Osteocyte (in vitro differentiated cells): ENCODE results near the gene CTPS2. TPM values are rescaled to one million over a fixed set of nuclear protein-coding genes. Genes with fewer than 3 reads are reported as not detected.
"Not testable (repeated sequence)": the region's sequence is repeated elsewhere in the genome, so short reads cannot be mapped to it uniquely, and the experiment has no call there.

Experiments
- DNase-seq: peaks from one replicate; pipeline ENCODE4 v3.0.0; 2021; ENCODE audit warnings: mixed read lengths; ENCODE audit not compliant: unreplicated experiment; ENCODE audit errors: extremely low spot score
- H3K27ac Mint-ChIP-seq: one replicate; pipeline ENCODE4 v1.8.0; 2021; ENCODE audit warnings: mild to moderate bottlenecking, mixed read lengths; ENCODE audit not compliant: unreplicated experiment
- H3K27me3 Mint-ChIP-seq: one replicate; pipeline ENCODE4 v1.8.0; 2021; ENCODE audit warnings: mixed read lengths; ENCODE audit not compliant: unreplicated experiment
- H3K36me3 Mint-ChIP-seq: one replicate; pipeline ENCODE4 v1.8.0; 2021; ENCODE audit warnings: mixed read lengths; ENCODE audit not compliant: unreplicated experiment
- H3K4me1 Mint-ChIP-seq: one replicate; pipeline ENCODE4 v1.8.0; 2021; ENCODE audit warnings: mixed read lengths; ENCODE audit not compliant: unreplicated experiment
- H3K4me3 Mint-ChIP-seq: one replicate; pipeline ENCODE4 v1.8.0; 2021; ENCODE audit warnings: mild to moderate bottlenecking, moderate library complexity, mixed read lengths; ENCODE audit not compliant: unreplicated experiment
- H3K9me3 Mint-ChIP-seq: one replicate; pipeline ENCODE4 v1.8.0; 2021; ENCODE audit warnings: mixed read lengths; ENCODE audit not compliant: unreplicated experiment
- CTCF ChIP-seq: fragments of 200-600 bp; sonication (generic); IDR thresholded peaks from 2 replicates; pipeline ENCODE4 v1.5.0; 2021; ENCODE audit warnings: antibody characterized with exemption, mild to moderate bottlenecking, moderate library complexity
- total RNA-seq: library from RNA; stranded (reverse); gene quantifications from 2 replicates; pipeline ENCODE4 v1.2.1, GENCODE V29; 2021

CTPS2 gene
- total RNA-seq, 1 donor from 2014 or later, result 37.1 TPM

DNA sequence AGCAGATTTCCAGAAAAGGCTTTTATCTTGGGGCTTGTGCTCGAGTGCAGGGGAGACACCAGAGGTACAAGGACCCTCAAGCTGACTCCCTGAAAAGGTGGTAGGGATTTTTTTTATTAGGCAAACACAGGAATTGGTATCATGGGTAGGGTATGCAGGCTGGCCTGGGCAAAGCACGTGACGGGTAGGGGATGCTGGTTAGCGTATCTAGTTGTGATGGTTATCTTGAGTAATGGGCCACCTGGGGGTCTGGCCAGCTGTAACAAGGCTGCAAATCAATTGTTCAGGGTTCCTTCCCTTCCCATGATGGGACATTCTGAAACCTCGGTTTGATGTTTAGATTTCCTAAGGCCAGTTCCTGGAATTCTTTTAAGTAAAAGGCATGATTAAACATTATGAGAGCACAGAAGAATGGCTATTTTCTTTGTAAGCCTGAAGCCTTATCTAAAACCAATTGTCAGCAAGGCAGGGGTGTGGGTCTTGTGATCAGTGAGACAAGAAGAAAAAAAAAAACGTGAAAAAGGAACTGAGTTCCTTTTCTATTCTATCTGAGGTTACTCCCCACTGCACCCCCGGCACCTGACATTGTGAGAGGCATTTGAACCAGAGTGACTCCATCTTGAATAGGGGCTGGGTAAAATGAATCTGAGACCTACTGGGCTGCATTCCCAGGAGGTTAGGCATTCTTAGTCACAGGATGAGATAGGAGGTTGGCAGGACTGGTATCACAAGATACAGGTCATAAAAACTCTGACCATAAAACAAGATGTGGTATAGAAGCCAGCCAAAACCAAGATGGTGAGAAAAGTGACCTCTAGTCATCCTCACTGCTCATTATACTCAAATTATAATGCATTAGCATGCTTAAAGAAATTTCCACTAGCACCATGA is 126.7 kb downstream of the CTPS2 start:
- Mint-ChIP-seq H3K27me3 (no peaks in the 10 kb centered on the region), H3K9me3 (peaks cover 12% of the 10 kb centered on the region), H3K4me3 (no peak overlapping the region), H3K4me1 (peaks cover 14% of the 10 kb centered on the region), H3K27ac (no peak overlapping the region), H3K36me3 (peaks cover 39% of the 10 kb centered on the region)
- DNase-seq, result no peak
- no peak for TF ChIP-seq CTCF

- H3K27ac Mint-ChIP-seq, result peak overlapping the region; percentile 19
- H3K4me3 Mint-ChIP-seq, DNase-seq, H3K27me3 Mint-ChIP-seq: not testable (repeated sequence)
- peaks cover 14% of the 10 kb centered on the region for H3K36me3 Mint-ChIP-seq
- peaks cover 22% of the 10 kb centered on the region for H3K4me1 Mint-ChIP-seq
- peaks cover 11% of the 10 kb centered on the region for H3K9me3 Mint-ChIP-seq
Observed at GRCh38 chrX:16580004-16580797, 132.3 kb downstream of the CTPS2 start.

- H3K4me1 Mint-ChIP-seq, result peaks cover 23% of the 10 kb centered on the region
- TF ChIP-seq CTCF, result no peak
- H3K9me3 Mint-ChIP-seq, result peaks cover 11% of the 10 kb centered on the region
- H3K27ac Mint-ChIP-seq, result no peak overlapping the region
- no peak overlapping the region for H3K4me3 Mint-ChIP-seq
- no peaks in the 10 kb centered on the region for H3K27me3 Mint-ChIP-seq
- H3K36me3 Mint-ChIP-seq, result peaks cover 14% of the 10 kb centered on the region
- DNase-seq, result no peak
Observed at GRCh38 chrX:16579517-16579916, 133.0 kb downstream of the CTPS2 start.

DNA sequence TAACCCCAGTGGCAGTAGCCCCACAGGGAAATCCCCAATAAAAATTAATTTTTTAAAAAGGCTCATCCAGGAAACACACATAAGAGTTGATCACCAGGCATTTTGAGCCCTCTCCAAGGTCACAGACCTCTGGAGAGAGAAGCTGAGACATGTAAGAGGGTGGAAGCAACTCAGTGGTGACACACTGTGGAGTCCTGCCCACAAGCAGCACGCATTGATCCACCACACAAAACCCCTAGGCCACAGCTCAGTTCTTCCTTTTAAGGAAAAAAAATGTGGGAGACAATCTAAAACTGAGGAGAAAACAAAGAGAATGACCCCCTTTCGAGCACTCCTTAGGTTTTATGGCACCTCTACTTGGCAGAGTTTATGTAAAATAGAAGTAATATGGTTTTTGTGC is 134.3 kb downstream of the CTPS2 start:
- peaks cover 10% of the 10 kb centered on the region for H3K36me3 Mint-ChIP-seq
- no peaks in the 10 kb centered on the region for H3K27me3 Mint-ChIP-seq
- peak overlapping the region; percentile 29 for H3K27ac Mint-ChIP-seq
- H3K4me3 Mint-ChIP-seq, result no peak overlapping the region
- H3K4me1 Mint-ChIP-seq, result peaks cover 33% of the 10 kb centered on the region
- no peak for TF ChIP-seq CTCF
- no peak for DNase-seq
- H3K9me3 Mint-ChIP-seq, result peaks cover 11% of the 10 kb centered on the region

GRCh38 chrX:16577483-16578029 is 134.9 kb downstream of the CTPS2 start:
- no peak overlapping the region for H3K27ac Mint-ChIP-seq
- DNase-seq, result no peak
- peaks cover 33% of the 10 kb centered on the region for H3K4me1 Mint-ChIP-seq
- H3K4me3 Mint-ChIP-seq, result no peak overlapping the region
- peaks cover 6% of the 10 kb centered on the region for H3K9me3 Mint-ChIP-seq
- H3K36me3 Mint-ChIP-seq, result peaks cover 10% of the 10 kb centered on the region
- TF ChIP-seq CTCF, result no peak
- H3K27me3 Mint-ChIP-seq, result no peaks in the 10 kb centered on the region

GRCh38 chrX:16575388-16575787 is 137.1 kb downstream of the CTPS2 start:
- H3K36me3 Mint-ChIP-seq, H3K27ac Mint-ChIP-seq, H3K27me3 Mint-ChIP-seq, H3K4me3 Mint-ChIP-seq, H3K9me3 Mint-ChIP-seq, DNase-seq: not testable (repeated sequence)
- H3K4me1 Mint-ChIP-seq, result peaks cover 32% of the 10 kb centered on the region
